Measurements from ENCODE around the gene GSTM4. TPM values are rescaled to one million over a fixed set of nuclear protein-coding genes. Genes with fewer than 3 reads are reported as not detected.

The GSTM4 gene
- total RNA-seq, 1 experiment from 2014 or later = 11.9 TPM

GRCh38 chr1:109616391-109616790 lies 39.5 kb upstream of the GSTM4 start:
- Mint-ChIP-seq H3K4me1 (ENCODE audit: low read depth, unreplicated experiment) (peaks cover 16% of the 10 kb centered on the region), H3K36me3 (ENCODE audit: insufficient read depth, unreplicated experiment) (peaks cover 22% of the 10 kb centered on the region), H3K9me3 (ENCODE audit: unreplicated experiment) (no peaks in the 10 kb centered on the region), H3K27ac (ENCODE audit: unreplicated experiment) (peak overlapping the region; percentile 80), H3K27me3 (ENCODE audit: insufficient read depth, unreplicated experiment) (no peaks in the 10 kb centered on the region), H3K4me3 (ENCODE audit: unreplicated experiment) (no peak overlapping the region)
- H3K27me3 ChIP-seq (replicated peaks; ENCODE audit: control insufficient read depth, insufficient read depth, low read length) = no peaks in the 10 kb centered on the region
- ChIA-PET CTCF (interaction anchor here (0.8 to 1.2 kb wide), 3 partner anchors 24 to 368 kb away, joined by 3 to 5 read pairs (median 3); partner anchors contain the start of gene AHCYL1), POLR2A (interaction anchor here (1.2 kb wide), 1 partner anchor 68 kb away, joined by 4 read pairs; the partner anchor contains the start of gene GNAI3)
- H3K36me3 ChIP-seq (ENCODE audit: control insufficient read depth, insufficient read depth, low read length) = no peaks in the 10 kb centered on the region
- peaks cover 16% of the 10 kb centered on the region for H3K4me1 ChIP-seq
- intact Hi-C loops (cut with micrococcal nuclease; ENCODE audit: unreplicated experiment) = no loop called here
- H3K9me3 ChIP-seq = no peaks in the 10 kb centered on the region
- no TSS peak for BruUV-seq (replicated peaks)
- no peak for TF ChIP-seq CTCF (IDR thresholded peaks at IDR 0.05; ENCODE audit: insufficient read depth in 1 of 2, low read depth in 1 of 2, low read length in 1 of 2, severe bottlenecking in 1 of 2, unreplicated experiment in 1 of 2)
- no peak for DNase-seq
- no peak overlapping the region for H3K4me3 ChIP-seq (ENCODE audit: low read depth, low read length)

- intact Hi-C loops (cut with micrococcal nuclease; ENCODE audit: unreplicated experiment) = no loop called here
Observed at GRCh38 chr1:109617291-109617801, 38.6 kb upstream of the GSTM4 start.

More at GRCh38 chr1:109617291-109617801, 38.6 kb upstream of the GSTM4 start:
- Mint-ChIP-seq H3K36me3 (ENCODE audit: insufficient read depth, unreplicated experiment) (peaks cover 22% of the 10 kb centered on the region), H3K27me3 (ENCODE audit: insufficient read depth, unreplicated experiment) (no peaks in the 10 kb centered on the region), H3K4me3 (ENCODE audit: unreplicated experiment) (no peak overlapping the region), H3K27ac (ENCODE audit: unreplicated experiment) (peak overlapping the region; percentile 80), H3K4me1 (ENCODE audit: low read depth, unreplicated experiment) (peaks cover 16% of the 10 kb centered on the region), H3K9me3 (ENCODE audit: unreplicated experiment) (no peaks in the 10 kb centered on the region)
- CTCF ChIA-PET = interaction anchor here (0.8 to 1.2 kb wide), 3 partner anchors 23 to 367 kb away, joined by 3 to 5 read pairs (median 3); partner anchors contain the start of gene AHCYL1
- DNase-seq = peak; percentile 26 to 37
- Histone ChIP-seq H3K4me1 (peaks cover 15% of the 10 kb centered on the region), H3K9me3 (no peaks in the 10 kb centered on the region), H3K4me3 (ENCODE audit: low read depth, low read length) (no peak overlapping the region), H3K27me3 (replicated peaks; ENCODE audit: control insufficient read depth, insufficient read depth, low read length) (no peaks in the 10 kb centered on the region), H3K36me3 (ENCODE audit: control insufficient read depth, insufficient read depth, low read length) (no peaks in the 10 kb centered on the region)
- no TSS peak for BruUV-seq (replicated peaks)
- POLR2A ChIA-PET = interaction anchor here (1.2 kb wide), 1 partner anchor 69 kb away, joined by 4 read pairs; the partner anchor contains the start of gene GNAI3
- TF ChIP-seq CTCF (IDR thresholded peaks at IDR 0.05; ENCODE audit: insufficient read depth in 1 of 2, low read depth in 1 of 2, low read length in 1 of 2, severe bottlenecking in 1 of 2, unreplicated experiment in 1 of 2) = no peak
